ENCODE measurements around the gene ISLR.

ISLR gene

GRCh38 chr15:74211656-74212055 lies 38.1 kb downstream of the ISLR start:
- no peak for DNase-seq

GRCh38 chr15:74212494-74212893 lies 39.0 kb downstream of the ISLR start:
- DNase-seq, result no peak

GRCh38 chr15:74213858-74214284 lies 40.4 kb downstream of the ISLR start:
- DNase-seq, result no peak

GRCh38 chr15:74214324-74215021 lies 41.0 kb downstream of the ISLR start:
- DNase-seq, result no peak

- no peak for DNase-seq
These were observed 42.4 kb downstream of the ISLR start for GRCh38 chr15:74215958-74216357.

- no peak for DNase-seq
These were observed 43.4 kb downstream of the ISLR start for GRCh38 chr15:74216949-74217348.

GRCh38 chr15:74217907-74218885 lies 44.7 kb downstream of the ISLR start:
- DNase-seq, result no peak

- no peak for DNase-seq
These were observed 47.2 kb downstream of the ISLR start for GRCh38 chr15:74220475-74221248.

- DNase-seq, result no peak
These were observed 48.1 kb downstream of the ISLR start for GRCh38 chr15:74221399-74222239.

GRCh38 chr15:74222240-74223119 lies 49.0 kb downstream of the ISLR start:
- peak in 2 of 51 donors; percentile 9 to 16 for DNase-seq

GRCh38 chr15:74225928-74226327 lies 52.4 kb downstream of the ISLR start:
- no peak for DNase-seq

All from hypothalamus (tissue), 51 donors.